ENCODE data around the gene LRRC8E. TPM values are rescaled to one million over a fixed set of nuclear protein-coding genes. Genes with fewer than 3 reads are reported as not detected.

The LRRC8E gene
- total and polyA plus RNA-seq, 4 donors, result 1.8 to 3.3 (median 2.4) TPM; not detected in 1

- 96% methylated on average over 4 of the region's 4 CpGs for WGBS
Measured at GRCh38 chr19:7947939-7948338, 59.6 kb downstream of the LRRC8E start.

More at GRCh38 chr19:7947939-7948338, 59.6 kb downstream of the LRRC8E start:
- Histone ChIP-seq H3K9me3 (ENCODE audit: control insufficient read depth in 4 of 4, low read length in 3 of 4) (no peaks in the 10 kb centered on the region), H3K27me3 (ENCODE audit: control insufficient read depth in 4 of 4, insufficient read depth in 4 of 4, low read length in 3 of 4) (no peaks in the 10 kb centered on the region), H3K9ac (ENCODE audit: low read depth in 1 of 2, low read length in 2 of 2) (no peak overlapping the region), H3K27ac (ENCODE audit: low read depth in 1 of 2, low read length in 2 of 2) (no peak overlapping the region), H3K4me3 (ENCODE audit: low read depth in 1 of 3, low read length in 3 of 3) (no peak overlapping the region), H3K36me3 (ENCODE audit: control insufficient read depth in 4 of 4, insufficient read depth in 3 of 4, low read depth in 1 of 4, low read length in 3 of 4) (no peaks in the 10 kb centered on the region), H3K4me1 (ENCODE audit: control insufficient read depth in 4 of 4, insufficient read depth in 4 of 4, low read length in 3 of 4) (peaks cover 0 to 19% (median 12%) of the 10 kb centered on the region in 4 donors)
- no peak for DNase-seq (ENCODE audit: low spot score)
- TF ChIP-seq RXRA (IDR thresholded peaks at IDR 0.05) (no peak), HNF4G (IDR thresholded peaks at IDR 0.05) (no peak), EGR1 (IDR thresholded peaks at IDR 0.05; ENCODE audit: low read depth in 2 of 2) (no peak), HNF4A (conservative IDR thresholded peaks at IDR 0.05) (no peak), RAD21 (IDR thresholded peaks at IDR 0.05) (no peak), REST (IDR thresholded peaks at IDR 0.05) (no peak), JUND (IDR thresholded peaks at IDR 0.05) (no peak), GABPA (IDR thresholded peaks at IDR 0.05 in 1 of 2, conservative IDR thresholded peaks at IDR 0.05 in 1 of 2) (no peak), SP1 (IDR thresholded peaks at IDR 0.05) (no peak), TAF1 (conservative IDR thresholded peaks at IDR 0.05) (no peak)

Other genes starting within 250 kb of the LRRC8E start
- 10 to 100 TPM in 1 of 2 donors, not detected in 1; 11.5 TPM for gene RETN, start 219.5 kb upstream of the LRRC8E start, total RNA-seq
- gene RETN, start 219.5 kb upstream of the LRRC8E start, polyA plus RNA-seq, result 1 to 10 TPM in 1 of 2 donors, not detected in 1; 1.9 TPM
- gene MCEMP1, start 211.4 kb upstream of the LRRC8E start, total RNA-seq, result under 1 TPM; 0.42 to 0.92 TPM
- under 1 TPM; 0.29 to 0.54 TPM for gene MCEMP1, start 211.4 kb upstream of the LRRC8E start, polyA plus RNA-seq
- gene TRAPPC5, start 207.7 kb upstream of the LRRC8E start, total RNA-seq, result 10 to 100 TPM; 22.5 to 38.3 TPM
- gene TRAPPC5, start 207.7 kb upstream of the LRRC8E start, polyA plus RNA-seq, result 100 to 1,000 TPM in 1 of 2 donors, 10 to 100 TPM in 1; 72.1 to 130 TPM
- gene FCER2, start 186.4 kb upstream of the LRRC8E start, total RNA-seq, result under 1 TPM in 1 of 2 donors, not detected in 1; 0.14 TPM
- not detected for gene FCER2, start 186.4 kb upstream of the LRRC8E start, polyA plus RNA-seq
- gene CLEC4G, start 156.4 kb upstream of the LRRC8E start, total RNA-seq, result 10 to 100 TPM in 1 of 2 donors, 1 to 10 TPM in 1; 7.7 to 43.9 TPM
- gene CLEC4G, start 156.4 kb upstream of the LRRC8E start, polyA plus RNA-seq, result 10 to 100 TPM; 47.4 to 69.0 TPM
- gene CD209, start 141.0 kb upstream of the LRRC8E start, total RNA-seq, result 1 to 10 TPM; 1.6 to 1.9 TPM
- gene CD209, start 141.0 kb upstream of the LRRC8E start, polyA plus RNA-seq, result 1 to 10 TPM in 1 of 2 donors, under 1 TPM in 1; 0.44 to 3.5 TPM
- gene CLEC4M, start 125.3 kb upstream of the LRRC8E start, total RNA-seq, result 10 to 100 TPM; 22.2 to 33.0 TPM
- gene CLEC4M, start 125.3 kb upstream of the LRRC8E start, polyA plus RNA-seq, result 10 to 100 TPM; 32.7 to 33.5 TPM
- 1 to 10 TPM; 4.2 to 4.7 TPM for gene EVI5L, start 58.3 kb upstream of the LRRC8E start, total RNA-seq
- 1 to 10 TPM; 1.4 to 5.0 TPM for gene EVI5L, start 58.3 kb upstream of the LRRC8E start, polyA plus RNA-seq
- gene PRR36, start 14.1 kb upstream of the LRRC8E start, total RNA-seq, result not detected
- under 1 TPM; 0.02 to 0.03 TPM for gene PRR36, start 14.1 kb upstream of the LRRC8E start, polyA plus RNA-seq
- gene MAP2K7, start 15.4 kb downstream of the LRRC8E start, total RNA-seq, result 10 to 100 TPM in 1 of 2 donors, 1 to 10 TPM in 1; 9.4 to 11.7 TPM
- 1 to 10 TPM; 3.0 to 9.7 TPM for gene MAP2K7, start 15.4 kb downstream of the LRRC8E start, polyA plus RNA-seq
- 1 to 10 TPM in 1 of 2 donors, not detected in 1; 2.5 TPM for gene TGFBR3L, start 26.3 kb downstream of the LRRC8E start, total RNA-seq
- under 1 TPM; 0.32 to 0.36 TPM for gene TGFBR3L, start 26.3 kb downstream of the LRRC8E start, polyA plus RNA-seq
- gene SNAPC2, start 31.8 kb downstream of the LRRC8E start, total RNA-seq, result 1 to 10 TPM; 2.8 to 3.5 TPM
- gene SNAPC2, start 31.8 kb downstream of the LRRC8E start, polyA plus RNA-seq, result 1 to 10 TPM; 3.0 to 7.1 TPM
- under 1 TPM; 0.08 to 0.14 TPM for gene CTXN1, start 37.6 kb downstream of the LRRC8E start, total RNA-seq
- gene CTXN1, start 37.6 kb downstream of the LRRC8E start, polyA plus RNA-seq, result under 1 TPM in 1 of 2 donors, not detected in 1; 0.07 TPM
- gene TIMM44, start 55.2 kb downstream of the LRRC8E start, total RNA-seq, result 10 to 100 TPM; 21.1 to 35.8 TPM
- gene TIMM44, start 55.2 kb downstream of the LRRC8E start, polyA plus RNA-seq, result 10 to 100 TPM; 17.7 to 32.2 TPM
- 10 to 100 TPM; 21.2 to 33.7 TPM for gene ELAVL1, start 117.1 kb downstream of the LRRC8E start, total RNA-seq
- gene ELAVL1, start 117.1 kb downstream of the LRRC8E start, polyA plus RNA-seq, result 10 to 100 TPM; 14.4 to 17.0 TPM
- gene CCL25, start 164.2 kb downstream of the LRRC8E start, total RNA-seq, result not detected
- not detected for gene CCL25, start 164.2 kb downstream of the LRRC8E start, polyA plus RNA-seq